Stimulated activated memory B cell treated with anti-CD40 and anti-IgM and Interleukin-4, amounts not matched to agents 10 μg/mL and 1 μg/mL and 100 μg/mL, for 72 hours (primary cell): ENCODE data around the gene AQP6.
A peak's percentile ranks its signal among the peaks of the same experiment; 100 is the strongest.

Experiments
- ATAC-seq: fragments of 150-1000 bp; cut with Tn5 transposase; 2 replicates; pipeline ENCODE4 v1.10.0; 2021
- H3K27ac Mint-ChIP-seq: one replicate; pipeline ENCODE4 v1.8.0; 2022; ENCODE audit warnings: mild to moderate bottlenecking, mixed read lengths
- H3K27me3 Mint-ChIP-seq: one replicate; pipeline ENCODE4 v1.8.0; 2022; ENCODE audit warnings: mixed read lengths
- H3K36me3 Mint-ChIP-seq: one replicate; pipeline ENCODE4 v1.8.0; 2022; ENCODE audit warnings: mixed read lengths
- H3K4me1 Mint-ChIP-seq: one replicate; pipeline ENCODE4 v1.8.0; 2022; ENCODE audit warnings: mixed read lengths
- H3K4me3 Mint-ChIP-seq: one replicate; pipeline ENCODE4 v1.8.0; 2022; ENCODE audit warnings: mild to moderate bottlenecking, moderate library complexity, mixed read lengths
- H3K9me3 Mint-ChIP-seq: one replicate; pipeline ENCODE4 v1.8.0; 2022; ENCODE audit warnings: mixed read lengths

Gene AQP6

DNA sequence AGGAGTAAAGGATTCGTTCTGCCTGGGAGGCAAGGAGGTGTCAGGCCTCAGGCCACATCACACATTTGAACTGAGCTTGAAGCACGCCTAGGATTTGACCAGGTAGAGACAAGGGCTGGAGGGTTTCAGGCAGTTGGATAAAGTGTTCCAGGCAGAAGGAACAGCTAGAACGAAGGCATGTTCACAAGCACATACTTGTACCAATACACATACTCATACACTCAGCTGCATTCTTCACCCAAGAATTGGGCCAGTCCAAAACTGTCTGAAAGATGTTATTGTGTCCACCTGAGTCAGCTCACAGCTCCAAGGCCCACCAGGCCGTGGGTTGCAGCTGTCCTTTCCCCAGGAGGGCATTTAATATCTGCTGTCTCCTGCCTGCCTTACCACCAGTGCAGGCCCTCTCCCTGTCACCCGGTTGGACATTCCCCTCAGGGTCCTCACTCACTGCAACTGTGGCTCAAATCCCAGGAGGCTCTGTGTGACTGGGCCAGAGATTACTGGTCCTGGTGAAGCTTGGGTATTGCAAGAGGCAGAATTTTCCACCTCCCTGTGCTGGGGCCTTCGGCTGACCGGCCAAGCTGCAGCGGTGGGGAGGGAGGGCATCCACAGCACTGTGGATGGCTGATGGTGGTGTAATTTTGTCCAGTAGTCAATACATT lies 35.0 kb upstream of the AQP6 start:
- H3K36me3 Mint-ChIP-seq = no peaks in the 10 kb centered on the region
- H3K4me1 Mint-ChIP-seq = peaks cover 8% of the 10 kb centered on the region
- peaks cover 16% of the 10 kb centered on the region for H3K27me3 Mint-ChIP-seq
- no peak overlapping the region for H3K27ac Mint-ChIP-seq
- no peak for ATAC-seq
- no peak overlapping the region for H3K4me3 Mint-ChIP-seq
- no peaks in the 10 kb centered on the region for H3K9me3 Mint-ChIP-seq

DNA sequence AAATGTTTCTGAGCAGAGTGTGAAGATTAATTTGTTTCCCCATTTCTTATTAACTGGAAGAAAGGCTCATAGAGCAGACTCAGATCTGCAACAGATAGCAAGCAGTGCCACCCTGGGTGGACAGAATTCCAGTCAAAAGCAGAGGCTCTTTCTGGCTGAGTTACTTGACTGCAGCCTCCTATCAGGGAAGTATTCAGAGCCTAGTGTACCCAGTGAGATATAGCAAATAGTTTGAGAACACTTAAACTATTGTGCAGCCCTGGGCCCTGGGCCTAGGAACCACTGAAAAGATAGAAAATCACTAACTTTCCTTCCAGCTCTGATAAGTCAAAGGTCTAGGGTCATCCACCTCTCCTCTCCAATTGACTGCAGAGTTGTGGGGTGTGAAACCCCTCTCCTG lies 33.4 kb upstream of the AQP6 start:
- Mint-ChIP-seq H3K9me3 (no peaks in the 10 kb centered on the region), H3K36me3 (no peaks in the 10 kb centered on the region), H3K27ac (no peak overlapping the region), H3K27me3 (peaks cover 14% of the 10 kb centered on the region), H3K4me3 (no peak overlapping the region), H3K4me1 (peaks cover 8% of the 10 kb centered on the region)
- no peak for ATAC-seq

DNA sequence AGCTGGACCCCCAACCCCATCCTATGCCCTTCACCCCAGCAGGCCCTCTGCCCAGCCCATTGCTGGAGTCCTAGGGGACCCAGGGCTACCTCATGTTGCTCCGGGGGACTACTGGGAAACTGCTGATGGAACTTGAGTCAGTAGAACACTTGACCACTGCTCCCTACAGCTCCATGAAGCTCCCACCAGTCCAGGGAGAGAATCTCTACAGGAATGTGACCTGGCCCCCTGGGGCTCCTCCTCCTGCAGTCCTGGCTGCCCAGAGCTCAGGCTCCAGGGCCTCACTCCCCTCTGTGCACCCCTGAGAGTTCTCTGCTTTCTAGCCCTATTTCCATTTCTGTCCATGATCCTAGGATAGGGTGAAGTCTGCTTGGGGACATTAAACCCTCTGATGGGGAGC lies 33.0 kb upstream of the AQP6 start:
- Mint-ChIP-seq H3K4me3 (no peak overlapping the region), H3K9me3 (no peaks in the 10 kb centered on the region), H3K27ac (no peak overlapping the region), H3K4me1 (peaks cover 8% of the 10 kb centered on the region), H3K36me3 (no peaks in the 10 kb centered on the region), H3K27me3 (peaks cover 10% of the 10 kb centered on the region)
- ATAC-seq = no peak

- H3K4me1 Mint-ChIP-seq = peaks cover 22% of the 10 kb centered on the region
- no peaks in the 10 kb centered on the region for H3K36me3 Mint-ChIP-seq
- H3K9me3 Mint-ChIP-seq = no peaks in the 10 kb centered on the region
- no peak for ATAC-seq
- H3K27ac Mint-ChIP-seq = no peak overlapping the region
- H3K27me3 Mint-ChIP-seq = peaks cover 15% of the 10 kb centered on the region
- H3K4me3 Mint-ChIP-seq = no peak overlapping the region
Measured at GRCh38 chr12:49941556-49942511, 30.9 kb upstream of the AQP6 start.

- peaks cover 15% of the 10 kb centered on the region for H3K27me3 Mint-ChIP-seq
- H3K9me3 Mint-ChIP-seq = no peaks in the 10 kb centered on the region
- no peak overlapping the region for H3K27ac Mint-ChIP-seq
- H3K4me3 Mint-ChIP-seq = no peak overlapping the region
- H3K36me3 Mint-ChIP-seq = no peaks in the 10 kb centered on the region
- ATAC-seq = no peak
- peaks cover 22% of the 10 kb centered on the region for H3K4me1 Mint-ChIP-seq
Measured at GRCh38 chr12:49942512-49942893, 30.2 kb upstream of the AQP6 start.

DNA sequence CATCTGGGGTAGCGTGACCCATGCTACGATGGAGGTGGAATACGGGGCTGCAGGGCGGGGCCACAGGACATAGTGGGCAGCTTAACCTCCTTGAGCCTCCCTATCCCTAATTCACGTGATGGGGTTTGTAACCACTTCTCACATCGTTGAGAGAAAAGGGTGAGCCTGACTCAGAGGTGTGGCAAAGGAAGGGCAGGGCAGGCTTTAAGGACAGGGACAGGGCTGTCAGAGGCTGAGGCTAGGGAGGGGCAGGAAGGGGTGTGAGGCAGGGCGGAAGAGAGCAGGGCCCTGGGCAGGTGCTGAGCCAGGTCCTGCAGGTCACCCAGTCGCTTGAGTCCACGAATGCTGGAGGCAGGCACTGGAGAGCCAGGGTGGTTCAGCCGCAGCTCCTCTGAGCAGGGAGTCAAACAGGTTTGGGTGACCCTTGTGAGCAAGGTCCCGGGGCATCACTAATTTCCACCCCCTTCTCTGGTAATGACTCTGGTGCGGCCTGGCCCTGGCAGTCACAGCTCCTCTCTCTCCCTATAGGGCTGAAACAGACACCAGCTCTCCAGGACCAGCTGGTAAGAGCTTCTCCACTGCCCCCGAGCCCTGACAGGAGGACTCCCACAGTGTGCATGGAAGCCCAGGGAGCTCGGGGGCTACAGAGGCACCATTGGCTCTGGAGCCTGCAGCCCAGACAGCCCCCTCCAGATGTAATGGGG lies 29.7 kb upstream of the AQP6 start:
- Mint-ChIP-seq H3K36me3 (no peaks in the 10 kb centered on the region), H3K27ac (no peak overlapping the region), H3K9me3 (no peaks in the 10 kb centered on the region), H3K4me1 (peaks cover 22% of the 10 kb centered on the region), H3K4me3 (no peak overlapping the region), H3K27me3 (peaks cover 21% of the 10 kb centered on the region)
- no peak for ATAC-seq

DNA sequence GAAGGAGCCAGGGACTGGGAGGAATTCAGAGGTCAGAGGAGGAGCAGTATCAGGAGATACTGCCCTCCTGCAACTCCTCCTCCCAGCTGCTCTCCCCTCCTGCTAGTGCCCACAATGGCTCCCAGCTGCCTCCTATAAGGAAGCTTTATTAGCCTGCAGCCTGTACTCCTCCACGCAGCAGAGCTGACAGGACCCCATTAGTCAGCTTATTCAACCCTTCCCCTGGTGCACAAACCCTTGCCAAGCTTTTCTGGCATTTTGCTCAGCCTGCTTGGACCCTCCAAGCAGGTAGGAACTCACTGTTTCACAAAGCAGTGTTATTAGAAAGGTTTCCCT lies 29.2 kb upstream of the AQP6 start:
- H3K4me3 Mint-ChIP-seq = no peak overlapping the region

GRCh38 chr12:49944046-49944445 lies 28.7 kb upstream of the AQP6 start:
- no peak overlapping the region for H3K4me3 Mint-ChIP-seq
- H3K4me1 Mint-ChIP-seq = peaks cover 22% of the 10 kb centered on the region
- H3K9me3 Mint-ChIP-seq = no peaks in the 10 kb centered on the region
- no peak for ATAC-seq
- no peak overlapping the region for H3K27ac Mint-ChIP-seq
- H3K36me3 Mint-ChIP-seq = no peaks in the 10 kb centered on the region
- peaks cover 30% of the 10 kb centered on the region for H3K27me3 Mint-ChIP-seq

More for the DNA sequence above, 29.2 kb upstream of the AQP6 start:
- Mint-ChIP-seq H3K9me3 (no peaks in the 10 kb centered on the region), H3K27ac (no peak overlapping the region), H3K36me3 (no peaks in the 10 kb centered on the region), H3K27me3 (peaks cover 26% of the 10 kb centered on the region), H3K4me1 (peaks cover 22% of the 10 kb centered on the region)
- ATAC-seq = no peak

DNA sequence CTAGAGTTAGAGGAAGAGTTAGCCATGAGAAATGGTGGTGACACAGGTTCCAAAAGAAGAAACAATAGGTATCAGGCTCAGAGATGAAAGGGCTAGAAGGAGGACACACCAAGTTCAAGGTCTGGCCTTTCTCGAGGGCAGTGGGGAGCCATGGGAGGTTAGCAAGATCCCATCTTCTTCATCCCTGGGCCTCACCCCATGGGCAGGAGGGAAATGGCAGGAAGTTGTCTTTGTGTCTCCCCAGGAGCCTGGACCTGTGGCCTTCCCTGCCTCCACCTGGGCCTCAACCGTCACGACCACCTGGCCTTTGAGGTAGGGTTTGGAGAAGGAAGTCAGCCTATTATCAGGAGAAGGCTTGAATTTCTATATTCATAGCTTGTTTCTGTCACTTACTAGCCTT lies 28.0 kb upstream of the AQP6 start:
- peaks cover 37% of the 10 kb centered on the region for H3K27me3 Mint-ChIP-seq
- no peak overlapping the region for H3K27ac Mint-ChIP-seq

GRCh38 chr12:49945394-49946080 lies 27.2 kb upstream of the AQP6 start:
- peak; percentile 93 for ATAC-seq
- peaks cover 22% of the 10 kb centered on the region for H3K4me1 Mint-ChIP-seq
- H3K27me3 Mint-ChIP-seq = peaks cover 45% of the 10 kb centered on the region
- H3K4me3 Mint-ChIP-seq = peak overlapping the region; percentile 80
- H3K9me3 Mint-ChIP-seq = no peaks in the 10 kb centered on the region
- H3K36me3 Mint-ChIP-seq = no peaks in the 10 kb centered on the region
- peak overlapping the region; percentile 71 for H3K27ac Mint-ChIP-seq

More for the DNA sequence above, 28.0 kb upstream of the AQP6 start:
- H3K36me3 Mint-ChIP-seq = no peaks in the 10 kb centered on the region
- H3K9me3 Mint-ChIP-seq = no peaks in the 10 kb centered on the region
- ATAC-seq = no peak
- peaks cover 22% of the 10 kb centered on the region for H3K4me1 Mint-ChIP-seq
- H3K4me3 Mint-ChIP-seq = no peak overlapping the region

DNA sequence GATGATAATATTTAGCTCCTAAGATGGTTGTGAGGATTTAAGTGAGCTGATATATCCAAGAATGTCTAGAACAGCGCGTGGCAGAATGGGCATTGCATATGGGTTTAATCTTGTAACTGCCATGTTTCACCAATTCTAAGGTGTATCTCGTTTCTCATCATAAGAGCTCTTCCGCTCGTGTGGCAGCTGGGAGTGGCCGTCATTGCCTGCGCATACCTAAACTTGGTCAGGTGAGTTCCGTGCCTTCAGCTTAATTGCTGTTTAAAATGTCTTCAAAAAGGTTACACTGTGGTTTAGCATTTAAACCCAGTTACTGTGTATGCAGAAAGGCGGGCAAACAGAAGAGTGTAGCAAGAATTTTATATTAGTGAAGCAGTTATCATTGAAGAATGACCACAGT lies 26.7 kb upstream of the AQP6 start:
- Mint-ChIP-seq H3K4me3 (no peak overlapping the region), H3K9me3 (no peaks in the 10 kb centered on the region), H3K27ac (peak overlapping the region; percentile 71), H3K27me3 (peaks cover 51% of the 10 kb centered on the region), H3K4me1 (peaks cover 22% of the 10 kb centered on the region), H3K36me3 (no peaks in the 10 kb centered on the region)
- ATAC-seq = no peak

- no peak for ATAC-seq
- no peak overlapping the region for H3K27ac Mint-ChIP-seq
- no peaks in the 10 kb centered on the region for H3K36me3 Mint-ChIP-seq
- H3K27me3 Mint-ChIP-seq = peaks cover 51% of the 10 kb centered on the region
- H3K4me1 Mint-ChIP-seq = peaks cover 22% of the 10 kb centered on the region
- H3K9me3 Mint-ChIP-seq = no peaks in the 10 kb centered on the region
- H3K4me3 Mint-ChIP-seq = no peak overlapping the region
Measured at GRCh38 chr12:49946497-49946896, 26.2 kb upstream of the AQP6 start.

- no peak for ATAC-seq
- Mint-ChIP-seq H3K9me3 (no peaks in the 10 kb centered on the region), H3K27ac (no peak overlapping the region), H3K36me3 (no peaks in the 10 kb centered on the region), H3K4me3 (no peak overlapping the region), H3K4me1 (peaks cover 19% of the 10 kb centered on the region), H3K27me3 (peaks cover 52% of the 10 kb centered on the region)
Measured at GRCh38 chr12:49947593-49948226, 25.0 kb upstream of the AQP6 start.

DNA sequence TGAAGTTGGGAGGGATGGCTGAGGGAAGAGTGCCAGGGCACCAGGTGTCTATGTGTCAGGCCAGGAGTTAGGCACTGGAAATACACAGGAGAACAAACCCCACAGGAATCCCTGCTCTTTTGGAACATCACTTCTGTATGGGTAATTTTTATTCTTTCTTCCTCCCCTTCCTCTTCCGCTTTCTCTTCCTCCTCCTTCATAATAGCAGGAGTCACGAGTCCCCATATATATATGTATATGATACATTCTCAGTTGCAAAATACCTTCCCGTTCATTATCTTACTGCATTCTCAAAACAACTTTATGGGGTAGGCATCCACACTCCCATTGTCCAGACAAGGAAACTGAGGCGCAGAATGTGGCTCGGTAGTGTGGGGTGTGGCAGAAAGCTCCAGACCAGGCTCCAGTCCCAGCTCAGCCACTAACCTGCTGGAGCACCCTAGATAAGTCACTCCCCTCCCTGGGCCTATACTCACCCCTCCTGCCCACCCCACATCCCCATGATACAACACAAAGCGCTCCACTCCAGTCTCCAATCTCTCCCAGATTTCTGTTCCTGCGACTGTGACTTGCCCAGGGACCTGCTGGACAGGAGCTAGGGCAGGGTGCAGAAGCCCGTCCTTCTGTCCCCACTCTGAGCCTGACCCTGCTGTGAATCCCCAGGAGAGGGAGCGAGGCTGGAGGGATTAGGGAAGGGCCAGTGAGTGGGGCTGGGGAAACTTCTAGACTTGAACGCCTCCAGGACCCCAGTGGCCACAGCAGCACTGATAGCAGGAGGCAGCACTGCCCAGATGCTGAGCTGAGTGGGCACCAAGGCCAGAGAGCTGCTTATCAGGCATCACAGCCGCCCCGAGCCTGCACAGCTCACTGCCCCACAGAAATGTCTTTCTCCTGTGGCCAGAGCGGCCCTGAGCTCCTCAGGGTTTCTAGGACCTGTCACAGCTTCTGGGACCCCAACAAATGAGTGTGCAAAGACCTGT lies 23.6 kb upstream of the AQP6 start:
- Mint-ChIP-seq H3K4me3 (no peak overlapping the region), H3K36me3 (no peaks in the 10 kb centered on the region), H3K27ac (no peak overlapping the region), H3K27me3 (peaks cover 66% of the 10 kb centered on the region), H3K4me1 (peaks cover 19% of the 10 kb centered on the region), H3K9me3 (no peaks in the 10 kb centered on the region)
- ATAC-seq = no peak
